HG03354 (cell line): ENCODE data around the gene CHMP3.
"Not testable (repeated sequence)": the region's sequence is repeated elsewhere in the genome, so short reads cannot be mapped to it uniquely, and the experiment has no call there.

Experiments used
- ATAC-seq: cut with Tn5 transposase; IDR thresholded peaks from one replicate; pipeline ENCODE4 v1.9.1; 2021; ENCODE audit warnings: mild to moderate bottlenecking; ENCODE audit not compliant: unreplicated experiment, poor library complexity, severe bottlenecking

The CHMP3 gene

DNA sequence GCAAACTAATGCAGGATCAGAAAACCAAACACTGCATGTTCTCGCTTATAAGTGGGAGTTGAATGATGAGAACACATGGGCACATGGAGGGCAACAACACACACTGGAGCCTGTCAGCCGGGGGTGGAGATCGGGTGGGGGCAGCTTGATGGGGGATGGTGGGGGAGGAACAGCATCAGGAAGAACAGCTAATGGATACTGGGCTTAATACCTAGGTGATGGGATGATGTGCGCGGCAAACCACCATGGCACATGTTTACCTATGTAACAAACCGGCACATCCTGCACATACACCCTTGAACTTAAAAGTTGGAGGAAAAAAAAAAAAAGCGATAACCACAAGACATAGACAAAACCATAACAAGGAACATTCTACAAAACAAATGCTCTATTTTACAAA, 10.4 kb downstream of the CHMP3 start:
- ATAC-seq: no peak

DNA sequence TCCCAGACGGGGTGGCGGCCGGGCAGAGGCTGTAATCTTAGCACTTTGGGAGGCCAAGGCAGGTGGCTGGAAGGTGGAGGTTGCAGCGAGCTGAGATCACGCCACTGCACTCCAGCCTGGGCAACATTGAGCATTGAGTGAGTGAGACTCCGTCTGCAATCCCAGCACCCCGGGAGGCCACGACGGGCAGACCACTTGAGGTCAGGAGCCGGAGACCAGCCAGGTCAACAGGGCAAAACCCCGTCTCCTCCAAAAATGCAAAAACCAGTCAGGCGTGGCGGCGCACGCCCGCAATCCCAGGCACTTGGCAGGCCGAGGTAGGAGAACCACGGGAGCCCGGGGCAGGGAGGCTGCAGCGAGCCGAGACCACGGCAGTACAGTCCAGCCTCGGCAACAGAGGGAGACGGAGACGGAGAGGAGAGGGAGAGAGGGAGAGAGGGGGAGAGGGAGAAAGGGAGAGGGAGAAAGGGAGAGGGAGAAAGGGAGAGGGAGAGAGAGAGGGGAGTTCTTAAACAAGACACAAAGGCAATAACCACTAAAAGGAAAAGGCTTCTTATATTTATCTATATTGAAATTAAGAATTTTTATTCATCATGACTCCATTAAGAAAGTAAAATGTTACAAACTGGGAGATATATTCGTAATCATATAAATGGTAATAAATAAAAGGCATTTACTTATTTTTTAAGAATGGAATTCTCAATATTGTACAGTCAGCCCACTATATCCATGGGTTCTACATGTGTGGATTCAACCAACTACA, 13.1 kb downstream of the CHMP3 start:
- ATAC-seq: not testable (repeated sequence)

DNA sequence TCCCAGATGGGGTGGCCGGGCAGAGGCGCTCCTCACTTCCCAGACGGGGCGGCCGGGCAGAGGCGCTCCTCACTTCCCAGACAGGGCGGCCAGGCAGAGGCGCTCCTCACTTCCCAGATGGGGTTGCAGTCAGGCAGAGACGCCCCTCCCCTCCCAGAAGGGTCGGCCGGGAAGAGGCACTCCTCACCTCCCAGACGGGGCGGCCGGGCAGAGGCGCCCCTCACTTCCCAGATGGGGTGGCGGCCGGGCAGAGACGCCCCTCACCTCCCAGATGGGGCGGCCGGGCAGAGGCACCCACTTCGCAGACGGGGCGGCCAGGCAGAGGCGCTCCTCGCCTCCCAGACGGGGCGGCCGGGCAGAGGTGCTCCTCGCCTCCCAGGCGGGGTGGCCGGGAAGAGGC, 13.8 kb downstream of the CHMP3 start:
- not testable (repeated sequence) for ATAC-seq

DNA sequence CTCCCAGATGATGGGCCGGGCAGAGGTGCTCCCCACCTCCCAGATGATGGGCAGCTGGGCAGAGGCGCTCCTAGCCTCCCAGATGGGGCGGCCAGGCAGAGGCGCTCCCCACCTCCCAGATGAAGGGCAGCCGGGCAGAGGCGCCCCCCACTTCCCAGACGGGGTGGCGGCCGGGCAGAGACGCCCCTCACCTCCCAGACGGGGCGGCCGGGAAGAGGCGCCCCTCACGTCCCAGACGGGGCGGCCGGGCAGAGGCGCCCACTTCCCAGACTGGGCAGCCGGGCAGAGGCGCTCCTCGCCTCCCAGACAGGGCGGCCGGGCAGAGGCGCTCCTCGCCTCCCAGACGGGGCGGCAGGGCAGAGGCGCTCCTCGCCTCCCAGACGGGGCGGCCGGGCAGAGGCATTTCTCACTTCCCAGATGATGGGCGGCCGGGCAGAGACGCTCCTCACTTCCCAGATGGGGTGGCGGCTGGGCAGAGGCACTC, 14.3 kb downstream of the CHMP3 start:
- not testable (repeated sequence) for ATAC-seq

DNA sequence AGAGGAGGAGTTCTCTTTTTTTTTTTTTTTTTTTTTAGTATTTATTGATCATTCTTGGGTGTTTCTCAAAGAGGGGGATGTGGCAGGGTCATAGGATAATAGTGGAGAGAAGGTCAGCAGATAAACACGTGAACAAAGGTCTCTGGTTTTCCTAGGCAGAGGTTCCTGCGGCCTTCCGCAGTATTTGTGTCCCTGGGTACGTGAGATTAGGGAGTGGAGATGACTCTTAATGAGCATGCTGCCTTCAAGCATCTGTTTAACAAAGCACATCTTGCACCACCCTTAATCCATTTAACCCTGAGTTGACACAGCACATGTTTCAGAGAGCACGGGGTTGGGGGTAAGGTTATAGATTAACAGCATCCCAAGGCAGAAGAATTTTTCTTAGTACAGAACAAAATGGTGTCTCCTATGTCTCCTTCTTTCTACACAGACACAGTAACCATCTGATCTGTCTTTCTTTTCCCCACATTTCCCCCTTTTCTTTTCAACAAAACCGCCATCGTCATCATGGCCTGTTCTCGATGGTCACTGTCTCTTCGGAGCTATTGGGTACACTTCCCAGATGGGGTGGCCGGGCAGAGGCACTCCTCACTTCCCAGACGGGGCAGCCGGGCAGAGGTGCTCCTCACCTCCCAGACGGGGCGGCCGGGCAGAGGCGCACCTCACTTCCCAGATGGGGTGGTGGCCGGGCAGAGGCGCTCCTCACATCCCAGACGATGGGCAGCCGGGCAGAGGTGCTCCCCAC, 14.9 kb downstream of the CHMP3 start:
- not testable (repeated sequence) for ATAC-seq

DNA sequence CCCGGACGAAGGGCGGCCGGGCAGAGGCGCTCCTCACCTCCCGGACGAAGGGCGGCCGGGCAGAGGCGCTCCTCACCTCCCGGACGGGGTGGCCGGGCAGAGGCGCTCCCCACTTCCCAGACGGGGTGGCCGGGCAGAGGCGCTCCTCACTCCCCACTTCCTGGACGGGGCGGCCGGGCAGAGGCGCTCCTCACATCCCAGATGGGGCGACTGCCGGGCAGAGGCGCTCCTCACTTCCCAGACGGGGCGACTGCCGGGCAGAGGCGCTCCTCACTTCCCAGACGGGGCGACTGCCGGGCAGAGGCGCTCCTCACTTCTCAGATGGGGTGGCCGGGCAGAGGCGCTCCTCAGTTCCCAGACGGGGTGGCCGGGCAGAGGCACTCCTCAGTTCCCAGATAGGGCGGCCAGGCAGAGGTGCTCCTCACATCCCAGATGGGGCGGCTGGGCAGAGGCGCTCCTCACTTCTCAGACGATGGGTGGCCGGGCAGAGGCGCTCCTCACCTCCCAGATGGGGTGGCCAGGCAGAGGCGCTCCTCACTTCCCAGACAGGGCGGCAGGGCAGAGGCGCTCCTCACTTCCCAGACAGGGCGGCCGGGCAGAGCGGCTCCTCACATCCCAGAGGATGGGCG, 17.8 kb downstream of the CHMP3 start:
- ATAC-seq: not testable (repeated sequence)

DNA sequence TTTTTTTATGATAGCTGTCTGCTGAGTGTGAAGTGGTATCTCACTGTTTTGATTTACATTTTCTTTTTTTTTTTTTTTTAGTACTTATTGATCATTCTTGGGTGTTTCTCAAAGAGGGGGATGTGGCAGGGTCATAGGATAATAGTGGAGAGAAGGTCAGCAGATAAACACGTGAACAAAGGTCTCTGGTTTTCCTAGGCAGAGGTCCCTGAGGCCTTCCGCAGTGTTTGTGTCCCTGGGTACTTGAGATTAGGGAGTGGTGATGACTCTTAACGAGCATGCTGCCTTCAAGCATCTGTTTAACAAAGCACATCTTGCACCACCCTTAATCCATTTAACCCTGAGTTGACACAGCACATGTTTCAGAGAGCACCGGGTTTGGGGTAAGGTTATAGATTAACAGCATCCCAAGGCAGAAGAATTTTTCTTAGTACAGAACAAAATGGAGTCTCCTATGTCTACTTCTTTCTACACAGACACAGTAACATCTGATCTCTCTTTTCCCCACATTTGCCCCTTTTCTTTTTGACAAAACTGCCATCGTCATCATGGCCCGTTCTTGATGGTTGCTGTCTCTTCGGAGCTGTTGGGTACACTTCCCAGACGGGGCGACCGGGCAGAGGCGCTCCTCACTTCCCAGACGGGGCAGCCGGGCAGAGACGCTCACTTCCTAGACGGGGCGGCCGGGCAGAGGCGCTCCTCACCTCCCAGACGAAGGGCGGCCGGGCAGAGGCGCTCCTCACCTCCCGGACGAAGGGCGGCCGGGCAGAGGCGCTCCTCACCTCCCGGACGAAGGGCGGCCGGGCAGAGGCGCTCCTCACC, 18.8 kb downstream of the CHMP3 start:
- ATAC-seq: not testable (repeated sequence)

DNA sequence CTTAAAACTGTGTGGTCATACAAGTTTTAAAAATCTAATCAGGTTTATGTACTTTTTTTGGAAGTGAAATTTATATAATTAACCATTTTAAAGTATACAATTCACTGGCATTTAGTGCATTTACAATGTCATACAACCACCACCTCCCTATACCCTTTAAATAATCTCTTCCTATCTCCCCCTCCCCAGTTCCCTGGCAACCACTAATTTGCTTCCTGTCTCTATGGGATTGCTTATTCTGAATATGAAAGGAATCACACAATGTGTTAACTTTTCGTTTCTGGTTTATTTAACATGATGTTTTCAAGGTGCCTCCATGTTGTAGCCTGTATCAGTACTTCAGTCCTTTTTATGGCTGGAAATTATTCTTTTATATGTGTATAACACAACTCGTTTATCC, 19.4 kb downstream of the CHMP3 start:
- no peak for ATAC-seq

DNA sequence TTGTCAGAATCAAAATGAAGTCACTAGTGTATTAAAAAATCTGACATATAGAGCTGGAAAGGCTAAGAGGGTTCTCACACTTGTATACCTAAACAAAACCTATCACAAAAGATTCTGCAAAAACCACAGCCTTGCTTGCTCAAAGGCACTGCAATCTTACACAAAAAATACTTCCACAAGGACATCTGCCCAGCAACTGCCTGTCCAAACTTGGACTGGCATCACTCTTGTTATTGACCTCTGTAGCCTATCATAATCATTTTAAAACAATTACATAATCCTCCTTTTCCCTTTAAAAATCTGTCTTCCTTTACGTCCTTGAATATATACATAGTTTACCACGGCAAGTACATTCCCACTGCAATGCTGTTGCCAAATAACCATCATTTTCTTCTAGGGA, 19.9 kb downstream of the CHMP3 start:
- ATAC-seq: no peak

DNA sequence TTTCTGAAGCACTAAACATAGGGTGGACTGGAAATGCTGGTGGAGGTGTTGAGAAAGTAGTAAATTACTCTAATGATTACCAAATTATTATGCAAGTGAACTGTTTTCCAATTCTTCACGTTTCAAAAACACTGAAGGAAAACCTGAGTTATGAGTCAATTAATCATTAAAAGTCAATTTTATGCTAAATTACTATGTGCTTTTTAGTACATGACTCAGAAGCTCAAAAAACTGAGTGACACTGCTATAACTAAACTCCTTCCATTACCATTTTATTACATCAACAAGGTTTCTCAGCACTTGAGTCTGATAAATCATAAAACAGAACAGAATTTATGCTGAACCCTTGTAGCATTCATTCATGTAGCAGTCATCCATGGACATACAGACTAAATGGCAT, 20.4 kb downstream of the CHMP3 start:
- ATAC-seq: no peak

DNA sequence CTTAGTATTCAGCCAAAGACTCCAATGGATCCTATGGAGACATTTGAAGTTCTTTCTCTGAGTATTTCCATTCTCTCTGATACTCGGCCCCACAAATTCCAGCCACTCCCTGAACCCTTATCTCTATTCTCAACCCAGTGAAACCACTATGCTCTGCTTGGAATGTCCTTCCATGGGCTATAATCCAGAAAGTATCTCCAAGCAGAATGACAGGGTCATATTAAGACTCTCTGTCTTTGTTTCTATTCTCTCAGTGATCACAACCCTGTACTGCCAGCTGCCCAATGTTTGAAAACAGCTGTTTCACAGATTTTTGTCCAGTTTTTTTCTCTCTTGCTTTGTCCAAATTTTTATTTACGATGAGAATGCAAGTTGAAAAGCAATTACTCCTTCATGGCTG, 21.9 kb downstream of the CHMP3 start:
- no peak for ATAC-seq

DNA sequence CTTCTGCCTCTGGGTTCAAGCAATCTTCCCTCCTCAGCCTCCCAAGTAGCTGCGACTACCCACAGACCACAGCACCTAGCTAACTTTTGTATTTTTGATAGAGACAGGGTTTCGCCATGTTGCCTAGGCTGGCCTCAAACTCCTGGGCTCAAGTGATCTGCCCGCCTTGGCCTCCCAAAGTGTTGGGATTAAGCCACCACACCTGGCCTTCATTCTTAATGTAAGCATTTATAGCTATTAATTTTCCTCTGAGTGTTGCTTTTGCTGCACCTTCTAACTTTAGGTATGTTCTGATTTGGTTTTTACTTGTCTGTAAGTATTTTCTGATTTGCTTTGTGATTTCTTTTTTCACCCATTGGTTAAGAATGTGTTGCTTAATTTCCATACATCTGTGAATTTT, 29.7 kb downstream of the CHMP3 start:
- no peak for ATAC-seq

DNA sequence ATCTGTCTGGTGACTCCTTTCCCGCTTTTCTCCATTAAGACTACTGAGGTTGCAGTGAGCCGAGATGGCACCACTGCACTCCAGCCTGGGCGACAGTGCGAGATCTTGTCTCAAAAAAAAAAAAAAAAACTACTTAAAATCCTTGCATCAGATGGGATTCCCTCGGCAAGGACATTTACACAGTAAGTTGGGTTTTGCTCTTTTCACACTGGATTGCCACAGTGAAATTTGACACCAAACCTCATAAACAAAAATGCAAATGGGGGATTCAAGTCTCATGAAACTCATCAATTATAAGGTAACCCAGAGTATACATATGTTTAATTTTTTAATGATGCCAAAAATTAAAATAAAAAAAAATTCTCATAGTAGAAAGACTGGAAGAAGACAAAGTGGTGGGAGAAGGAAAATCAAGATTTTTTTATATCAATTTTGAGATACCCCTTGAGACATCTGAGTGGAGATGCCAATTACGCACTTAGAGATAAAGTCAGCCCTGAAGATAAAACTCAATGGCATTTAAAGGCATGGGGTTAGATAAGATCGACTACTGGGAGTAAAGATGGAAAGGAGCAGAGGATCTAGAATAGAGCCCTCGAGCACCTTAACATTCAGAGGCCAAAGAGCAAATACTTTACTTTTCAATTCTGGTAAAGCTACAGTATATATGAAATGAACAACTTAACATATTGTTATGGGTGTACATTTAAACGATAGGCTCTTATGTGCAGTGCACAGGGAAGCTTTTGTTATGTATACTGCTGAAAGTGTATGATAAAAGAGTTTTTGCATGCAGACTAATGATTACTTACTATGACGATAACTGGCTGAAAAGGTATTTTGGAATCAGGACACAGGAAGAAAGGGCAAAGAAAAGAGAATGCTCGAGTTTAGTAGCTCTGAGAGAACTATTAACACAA, 37.6 kb downstream of the CHMP3 start:
- ATAC-seq: no peak

DNA sequence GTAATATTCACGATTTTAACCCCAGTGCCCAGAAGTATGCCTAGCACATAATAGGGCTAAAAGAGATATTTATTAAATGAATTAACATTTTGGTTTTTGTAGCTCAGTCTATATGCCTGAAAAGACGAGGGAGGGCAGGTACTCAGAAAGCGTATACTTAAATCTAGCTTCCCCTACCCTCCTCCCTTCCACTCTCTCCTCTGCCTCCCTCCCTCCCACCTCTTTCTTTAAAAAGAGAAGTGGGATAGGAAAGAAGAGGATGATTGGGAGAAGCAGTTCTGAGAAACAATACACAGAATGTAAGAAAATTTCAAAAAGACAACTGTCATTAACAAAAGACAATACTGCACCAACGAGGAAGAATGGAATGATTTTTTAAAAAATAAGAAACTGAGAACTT, 39.8 kb downstream of the CHMP3 start:
- ATAC-seq: no peak

DNA sequence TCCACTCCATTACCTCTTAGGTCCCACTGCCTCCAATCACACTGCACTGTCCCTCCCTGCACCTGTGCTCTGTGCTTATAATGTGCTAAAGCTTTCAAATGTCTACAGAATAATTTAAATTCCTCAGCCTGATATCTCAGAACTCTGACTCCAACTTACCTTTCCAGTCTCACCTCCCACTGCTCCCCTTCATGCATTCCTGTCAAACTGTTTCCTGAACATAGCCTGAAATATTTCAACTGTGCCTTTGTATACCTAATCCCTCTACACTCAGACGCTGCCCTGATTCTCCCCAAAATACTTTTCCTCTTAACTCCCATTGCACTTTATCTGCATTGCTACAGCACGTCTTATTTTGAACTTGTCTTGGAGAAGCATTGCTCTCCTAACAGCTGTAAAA, 40.5 kb downstream of the CHMP3 start:
- no peak for ATAC-seq

DNA sequence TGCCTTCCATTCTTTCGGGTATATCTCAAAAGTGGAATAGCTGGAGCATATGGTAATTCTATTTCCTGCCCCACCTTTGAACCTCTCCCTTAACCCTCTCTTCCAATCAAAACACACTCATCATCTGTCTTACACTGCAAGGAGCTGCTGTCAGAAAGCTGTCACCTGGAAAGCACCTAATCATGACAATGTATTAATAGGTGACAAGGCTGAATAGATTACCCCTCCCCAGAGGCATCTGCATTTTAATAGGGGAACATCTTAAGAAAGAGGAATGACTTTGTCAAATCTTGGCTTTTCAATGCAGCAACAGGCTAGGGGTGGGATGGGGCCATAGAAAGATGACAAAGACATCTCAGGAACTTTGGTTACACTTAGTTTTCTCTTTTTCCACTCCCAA, 41.3 kb downstream of the CHMP3 start:
- ATAC-seq: no peak

DNA sequence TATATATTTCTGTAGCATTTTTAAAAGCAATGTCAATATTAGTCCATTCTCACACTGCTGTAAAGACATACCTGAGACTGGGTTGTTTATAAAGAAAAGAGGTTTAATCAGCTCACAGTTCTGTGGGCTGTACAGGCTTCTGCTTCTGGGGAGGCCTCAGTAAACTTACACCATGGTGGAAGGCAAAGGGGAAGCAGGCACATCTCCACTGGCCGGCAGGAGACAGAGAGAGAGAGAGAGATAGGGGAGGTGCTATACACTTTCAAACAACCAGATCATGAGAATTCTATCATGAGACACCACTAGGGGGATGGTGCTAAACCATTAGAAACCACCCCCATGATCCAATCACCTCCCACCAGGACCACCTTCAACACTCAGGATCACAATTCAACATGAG, 43.1 kb downstream of the CHMP3 start:
- ATAC-seq: no peak

DNA sequence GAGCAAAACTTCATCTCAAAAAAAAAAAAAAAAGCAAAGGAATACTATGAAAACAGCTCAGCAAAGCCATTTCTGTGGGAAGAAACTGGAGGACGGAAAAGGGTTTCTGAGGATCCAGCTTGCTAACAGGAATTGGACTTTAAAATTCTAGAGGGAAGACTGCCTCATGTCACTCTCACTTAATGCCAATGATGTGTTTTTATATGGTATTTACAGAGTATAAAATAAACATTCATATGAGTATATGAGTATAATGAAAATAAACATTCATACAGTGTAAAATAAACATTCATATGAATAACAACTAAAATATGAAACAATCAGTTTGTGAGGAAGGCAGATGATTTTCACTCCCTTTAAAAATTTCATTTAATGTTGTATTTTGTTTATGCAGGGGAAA, 43.9 kb downstream of the CHMP3 start:
- no peak for ATAC-seq

DNA sequence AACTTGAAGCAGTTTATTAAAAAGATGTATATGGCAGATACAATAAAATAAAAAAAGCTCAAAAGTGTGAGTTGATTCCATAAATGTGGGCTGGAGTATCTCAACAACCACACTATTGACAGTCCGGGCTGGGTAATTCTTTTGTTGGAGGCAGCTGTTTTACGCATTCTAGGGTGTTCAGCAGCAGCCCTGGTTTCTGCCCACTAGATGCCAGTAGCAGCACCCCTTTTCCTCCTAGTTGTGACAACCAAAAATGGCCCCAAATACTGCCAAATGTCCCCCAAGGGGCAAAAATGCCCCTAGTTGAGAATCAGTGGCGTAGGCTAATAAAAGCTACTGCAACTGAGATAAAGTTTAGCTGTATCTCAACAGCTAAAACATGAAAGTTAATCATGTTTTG, 44.8 kb downstream of the CHMP3 start:
- ATAC-seq: no peak
